Heart right ventricle (tissue), 16 donors: ENCODE results near the gene TNFRSF17. TPM values are rescaled to one million over a fixed set of nuclear protein-coding genes. Genes with fewer than 3 reads are reported as not detected.

Experiments
- ATAC-seq, 8 donors: fragments of 200-7000 bp; cut with Tn5 transposase; one replicate each; pipeline ENCODE4 v1.9.1; 2020; ENCODE audit warnings: mild to moderate bottlenecking in 8 of 8, moderate library complexity in 8 of 8, moderate number of reproducible peaks in 1 of 8
- DNase-seq, 2 donors: peaks; one replicate each; pipeline ENCODE4 v3.0.0-alpha.2; 2020
- H3K27ac ChIP-seq, 10 donors: fragments of 200-600 bp; sonication (generic) in 2 of 10; one replicate each; pipeline versions ENCODE4 v1.5.0 to v1.8.0; 2020 to 2022; ENCODE audit warnings: mild to moderate bottlenecking in 3 of 10
- H3K27me3 ChIP-seq, 7 donors: fragments of 200-600 bp; one replicate each; pipeline ENCODE4 v1.8.0; 2021 to 2022; ENCODE audit warnings: mild to moderate bottlenecking in 2 of 7
- H3K36me3 ChIP-seq, 9 donors: fragments of 200-600 bp; sonication (generic) in 1 of 9; one replicate each; pipeline versions ENCODE4 v1.5.0 to v1.8.0; 2020 to 2022; ENCODE audit warnings: mild to moderate bottlenecking in 2 of 9
- H3K4me1 ChIP-seq, 9 donors: fragments of 200-600 bp; sonication (generic) in 1 of 9; one replicate each; pipeline versions ENCODE4 v1.5.0 to v1.8.0; 2020 to 2022; ENCODE audit warnings: mild to moderate bottlenecking in 4 of 9
- H3K4me3 ChIP-seq, 10 donors: fragments of 200-600 bp; sonication (generic) in 2 of 10; one replicate each; pipeline versions ENCODE4 v1.5.0 to v1.8.0; 2020 to 2022; ENCODE audit warnings: mild to moderate bottlenecking in 7 of 10, moderate library complexity in 2 of 10
- H3K9me3 ChIP-seq, 11 donors: fragments of 200-600 bp in 10 of 11; sonication (generic) in 2 of 11; one replicate each; pipeline versions ENCODE4 v1.5.0 to v1.8.0; 2013 to 2022; ENCODE audit warnings: mild to moderate bottlenecking in 2 of 11, control low read depth in 1 of 11, moderate library complexity in 1 of 11
- WGBS, 2 donors: extraction: QIAGEN DNeasy Blood & Tissue Kit; methylation state at CpG; one replicate each; pipeline ENCODE4 v1.1.7; 2013; ENCODE audit warnings: inconsistent platforms in 1 of 2; 5-methylcytosine and 5-hydroxymethylcytosine counted together
- intact Hi-C, 10 donors: fragments of 100-400 bp; cut with DNase I; formaldehyde crosslinking; loops; one replicate each; pipeline versions ENCODE4 v1.11.1 to v1.14.2; 2022
- polyA plus RNA-seq, 2 donors: library from polyadenylated mRNA; stranded (reverse); fragments of 200-250 nt; gene quantifications; one replicate each; pipeline ENCODE4 v1.2.3, GENCODE V29; 2013
- total RNA-seq, 10 donors: library from RNA; stranded (reverse); fragmentation: NEBNext Ultra II Directional in 3 of 10; extraction: Animal tissue kit (Norgen Biotek cat#: 25700) in 3 of 10; gene quantifications; one replicate each; pipeline versions ENCODE4 v1.2.1 to v1.2.4, GENCODE V29; 2021 to 2023
- TF ChIP-seq, protein P1 (sequence below), 9 donors: fragments of 200-600 bp; sonication (generic) in 2 of 9; IDR thresholded peaks; one replicate each; pipeline versions ENCODE4 v1.5.0 to v1.8.0; 2021 to 2022; ENCODE audit warnings: antibody characterized with exemption in 9 of 9, mild to moderate bottlenecking in 5 of 9, moderate library complexity in 1 of 9
- donor health status: Arrhythmogenic right ventricular cardiomyopathy.
- donor health status: ischemic (EF 13 %, LVEDD 7.1; RV severe dilation, severe dysfunction).
- donor health status: healthy with polysubstance abuse.
- donor health status: DM: no; HTN: yes; CAD: no.
- donor health status: DM: no; HTN: no; CAD: no.
- donor health status: ischemic (EF 25% LVEDD 6.9; RV normal size, moderate dysfunction).
- donor health status: ischemic (EF 25% LVEDD 5.7; RV mildly dilated, moderate dysfunction).
- donor health status: healthy.
- donor health status: DM: yes; HTN: yes; CAD: no.
- donor health status: Ischemic cardiomyopathy.
- donor health status: ischemic (EF 35%, LVEDD 5.7; RV mildly dilated, moderate dysfunction).
- donor health status: nonischemic (EF 11% LVEDD 7.7; RV severe dilation, severe dysfunction).
- donor health status: DM: yes; HTN: yes; CAD: no.
- donor health status: PGD.
- donor health status: ischemic (EF 29% LVEDD 5.4; RV normal size, mild dysfunction).
- donor health status: nonischemic (EF 23%, LVEDD 6.1; RV moderate dilation, normal function).

TNFRSF17 gene
- total and polyA plus RNA-seq, 12 donors = not detected

DNA sequence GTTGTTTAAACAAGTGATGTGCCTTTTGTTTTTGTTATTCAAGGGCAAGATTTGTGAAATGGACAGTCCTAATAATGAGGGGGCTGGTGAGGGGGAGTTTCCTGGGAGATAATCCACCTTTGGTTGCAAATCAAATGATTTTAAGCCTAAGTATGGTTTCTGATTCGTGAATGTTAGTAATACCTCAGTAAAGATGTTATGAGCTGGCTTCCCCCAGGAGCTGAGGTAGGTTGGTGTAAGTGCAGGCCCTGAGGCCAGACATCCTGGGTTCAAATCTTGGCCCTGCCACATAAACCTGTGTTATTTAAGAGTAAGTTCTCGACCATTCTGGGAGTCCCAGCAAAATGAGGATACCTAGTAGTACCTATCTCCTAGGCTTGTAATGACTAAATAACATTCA, 13.1 kb downstream of the TNFRSF17 start:
- H3K27me3 ChIP-seq = no peaks in the 10 kb centered on the region
- H3K27ac ChIP-seq = peak overlapping the region in 4 of 10 donors; percentile 55 to 94 (median 86)
- peak overlapping the region in 6 of 10 donors; percentile 77 to 100 (median 86) for H3K4me3 ChIP-seq
- intact Hi-C loops = loop anchor here in 5 of 10 donors (5.0 to 10.0 kb wide), 5 partner anchors 59 to 89 kb away; partner anchors contain the start of gene GSPT1 (in 1 of the 5)
- TF ChIP-seq, protein P1, sequence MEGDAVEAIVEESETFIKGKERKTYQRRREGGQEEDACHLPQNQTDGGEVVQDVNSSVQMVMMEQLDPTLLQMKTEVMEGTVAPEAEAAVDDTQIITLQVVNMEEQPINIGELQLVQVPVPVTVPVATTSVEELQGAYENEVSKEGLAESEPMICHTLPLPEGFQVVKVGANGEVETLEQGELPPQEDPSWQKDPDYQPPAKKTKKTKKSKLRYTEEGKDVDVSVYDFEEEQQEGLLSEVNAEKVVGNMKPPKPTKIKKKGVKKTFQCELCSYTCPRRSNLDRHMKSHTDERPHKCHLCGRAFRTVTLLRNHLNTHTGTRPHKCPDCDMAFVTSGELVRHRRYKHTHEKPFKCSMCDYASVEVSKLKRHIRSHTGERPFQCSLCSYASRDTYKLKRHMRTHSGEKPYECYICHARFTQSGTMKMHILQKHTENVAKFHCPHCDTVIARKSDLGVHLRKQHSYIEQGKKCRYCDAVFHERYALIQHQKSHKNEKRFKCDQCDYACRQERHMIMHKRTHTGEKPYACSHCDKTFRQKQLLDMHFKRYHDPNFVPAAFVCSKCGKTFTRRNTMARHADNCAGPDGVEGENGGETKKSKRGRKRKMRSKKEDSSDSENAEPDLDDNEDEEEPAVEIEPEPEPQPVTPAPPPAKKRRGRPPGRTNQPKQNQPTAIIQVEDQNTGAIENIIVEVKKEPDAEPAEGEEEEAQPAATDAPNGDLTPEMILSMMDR (IDR thresholded peaks at IDR 0.05) = no peak
- no peaks in the 10 kb centered on the region for H3K9me3 ChIP-seq
- no peak for DNase-seq
- 84 to 85% methylated on average over 2 of the region's 2 CpGs for WGBS, 2 donors
- no peak for ATAC-seq
- peaks cover 6 to 26% (median 24%) of the 10 kb centered on the region in 9 donors for H3K4me1 ChIP-seq
- peaks cover 0 to 11% (median 0%) of the 10 kb centered on the region in 9 donors for H3K36me3 ChIP-seq

DNA sequence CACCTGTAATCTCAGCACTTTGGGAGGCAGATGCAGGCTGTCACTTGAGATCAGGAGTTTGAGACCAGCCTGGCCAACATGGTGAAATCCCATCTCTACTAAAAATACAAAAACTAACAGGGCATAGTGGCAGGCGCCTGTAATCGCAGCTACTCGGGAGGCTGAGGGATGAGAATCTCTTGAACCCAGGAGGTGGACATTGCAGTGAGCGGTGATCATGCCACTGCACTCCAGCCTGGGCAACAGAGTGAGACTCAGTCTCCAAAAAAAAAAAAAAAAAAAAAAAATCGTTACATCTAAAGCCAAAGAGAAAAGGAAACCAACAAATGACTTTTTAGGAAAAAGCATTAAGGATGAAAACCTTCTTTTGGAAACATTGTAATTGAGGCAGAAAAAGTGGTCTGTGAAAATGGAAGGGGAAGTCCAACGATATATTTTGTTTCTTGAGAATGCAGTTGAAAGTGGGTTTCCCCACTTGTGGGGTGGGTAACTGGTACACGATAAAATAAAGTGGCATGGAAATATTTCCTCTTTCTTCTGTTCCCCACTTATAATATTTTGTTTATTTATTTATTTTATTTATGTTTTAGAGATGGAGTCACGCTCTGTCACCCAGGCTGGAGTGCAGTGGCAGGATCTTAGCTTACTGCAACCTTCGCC, 14.1 kb downstream of the TNFRSF17 start:
- Histone ChIP-seq H3K4me1 (peaks cover 6 to 26% (median 24%) of the 10 kb centered on the region in 9 donors), H3K4me3 (no peak overlapping the region), H3K27me3 (no peaks in the 10 kb centered on the region), H3K36me3 (peaks cover 0 to 4% (median 0%) of the 10 kb centered on the region in 9 donors), H3K27ac (no peak overlapping the region), H3K9me3 (no peaks in the 10 kb centered on the region)
- ATAC-seq (no peak), DNase-seq (no peak)
- WGBS, 2 donors = 87 to 92% methylated on average over 9 of the region's 9 CpGs
- TF ChIP-seq, protein P1 (IDR thresholded peaks at IDR 0.05) = no peak
- intact Hi-C loops = loop anchor here in 5 of 10 donors (5.0 to 10.0 kb wide), 5 partner anchors 58 to 88 kb away; partner anchors contain the start of gene GSPT1 (in 1 of the 5)

DNA sequence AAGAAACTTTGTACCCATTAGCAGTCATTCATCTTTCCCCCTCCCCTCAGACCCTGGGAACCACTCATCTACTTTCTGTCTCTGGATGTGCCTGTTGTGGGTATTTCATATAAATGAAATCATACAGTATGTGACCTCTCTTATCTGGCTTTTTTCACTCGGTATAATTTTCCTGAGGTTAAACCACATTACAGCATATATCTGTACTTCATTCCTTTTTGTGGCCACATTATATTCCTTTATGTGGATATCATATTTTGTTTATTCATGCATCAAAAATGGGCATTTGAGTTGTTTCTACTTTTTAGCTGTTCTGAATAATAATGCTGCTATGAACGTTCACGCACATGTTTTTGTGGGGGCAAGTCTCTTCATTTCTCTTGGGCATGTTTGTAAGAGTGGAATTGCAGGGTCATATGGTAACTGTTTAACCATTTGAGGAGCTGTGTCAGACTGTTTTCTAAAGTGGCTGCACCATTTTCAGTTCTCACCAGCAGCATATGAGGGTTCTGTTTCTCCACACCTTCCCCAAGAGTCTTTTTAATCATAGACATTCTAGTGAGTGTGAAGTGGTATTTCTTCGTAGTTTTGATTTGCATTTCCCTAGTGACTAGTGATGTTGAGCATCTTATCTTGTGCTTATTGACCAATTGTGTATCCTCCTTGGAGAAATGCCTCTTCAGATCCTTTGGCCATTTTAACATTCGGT, 15.3 kb downstream of the TNFRSF17 start:
- DNase-seq (no peak), ATAC-seq (no peak)
- WGBS, 2 donors = 84 to 87% methylated on average over 5 of the region's 5 CpGs
- no peak overlapping the region for H3K27ac ChIP-seq
- TF ChIP-seq, protein P1 (IDR thresholded peaks at IDR 0.05) = no peak
- H3K9me3 ChIP-seq = no peaks in the 10 kb centered on the region
- H3K4me1 ChIP-seq = peaks cover 6 to 26% (median 24%) of the 10 kb centered on the region in 9 donors
- no peak overlapping the region for H3K4me3 ChIP-seq
- intact Hi-C loops = no loop called here
- H3K27me3 ChIP-seq = no peaks in the 10 kb centered on the region
- peaks cover 0 to 3% (median 0%) of the 10 kb centered on the region in 9 donors for H3K36me3 ChIP-seq

DNA sequence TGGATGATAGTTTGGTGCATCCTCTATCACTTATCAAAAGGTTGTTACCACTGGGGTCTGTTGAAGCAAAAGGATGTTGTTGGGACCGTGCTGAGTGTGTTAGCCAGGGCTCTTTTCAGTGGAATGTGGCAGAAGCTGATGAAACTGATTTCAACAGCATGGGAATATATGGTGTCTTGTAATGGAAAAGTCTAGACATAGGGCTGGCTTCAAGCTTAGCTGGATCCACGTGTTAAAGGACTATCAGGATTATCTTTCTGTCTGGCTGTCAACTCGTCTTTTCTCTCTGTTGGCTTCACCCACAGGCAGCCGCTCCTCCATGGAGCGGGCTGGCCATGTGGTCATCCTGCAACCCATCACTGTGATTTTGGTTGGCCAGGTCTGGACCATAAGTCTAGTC, 20.2 kb downstream of the TNFRSF17 start:
- intact Hi-C loops = no loop called here
- WGBS, 2 donors = 73% methylated on average over 5 of the region's 5 CpGs

More for the DNA sequence above, 20.2 kb downstream of the TNFRSF17 start:
- Histone ChIP-seq H3K4me3 (no peak overlapping the region), H3K36me3 (peaks cover 0 to 3% (median 0%) of the 10 kb centered on the region in 9 donors), H3K9me3 (no peaks in the 10 kb centered on the region), H3K27me3 (no peaks in the 10 kb centered on the region), H3K4me1 (peaks cover 0 to 9% (median 0%) of the 10 kb centered on the region in 9 donors), H3K27ac (no peak overlapping the region)
- DNase-seq (no peak), ATAC-seq (no peak)
- TF ChIP-seq, protein P1 (IDR thresholded peaks at IDR 0.05) = no peak
